ENCODE results near the gene NKD2.

- TF ChIP-seq CTCF (IDR thresholded peaks at IDR 0.05; ENCODE audit: low read depth, low read length, poor library complexity, severe bottlenecking) (no peak), EZH2phosphoT487 (IDR thresholded peaks at IDR 0.05; ENCODE audit: borderline replicate concordance, low read length) (no peak)
Observed at GRCh38 chr5:1075555-1075881, 66.9 kb downstream of the NKD2 start.

All from DOHH2 (cell line).